Erythroblast (primary cell): ENCODE results near the gene FBXO45.

Experiments
- GATA1 ChIP-seq: IDR thresholded peaks from 2 replicates; pipeline ENCODE4 v1.6.1; 2011; ENCODE audit warnings: low read depth, mild to moderate bottlenecking, control low read depth, low read length, moderate library complexity
- POLR2A ChIP-seq: IDR thresholded peaks from 2 replicates; pipeline ENCODE4 v1.6.1; 2011; ENCODE audit warnings: mild to moderate bottlenecking, low read length

GRCh38 chr3:196602673-196603072 is 34.2 kb downstream of the FBXO45 start:
- TF ChIP-seq POLR2A (no peak), GATA1 (no peak)
